Measurements from ENCODE around the gene FBXO47.

The FBXO47 gene

DNA sequence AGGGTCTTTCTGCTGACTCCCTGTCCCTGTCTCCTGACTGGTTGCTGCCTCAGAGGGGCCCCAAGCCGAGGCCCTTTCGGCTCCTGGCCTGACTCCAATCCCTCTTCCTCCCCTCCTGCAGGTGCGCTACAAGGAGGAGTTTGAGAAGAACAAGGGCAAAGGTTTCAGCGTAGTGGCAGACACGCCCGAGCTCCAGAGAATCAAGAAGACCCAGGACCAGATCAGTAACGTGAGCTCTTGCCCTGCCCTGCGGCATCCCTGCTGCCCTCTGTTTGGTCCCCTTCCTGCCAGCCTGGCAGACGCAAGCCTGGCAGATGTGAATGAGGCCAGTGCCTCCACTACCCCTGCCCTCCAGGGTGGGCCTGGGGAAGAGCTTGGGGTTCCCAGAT, 68.9 kb downstream of the FBXO47 start:
- peaks cover 21 to 29% of the 10 kb centered on the region in 2 donors for H3K36me3 ChIP-seq (ENCODE audit: control insufficient read depth in 1 of 2, insufficient read depth in 2 of 2, low read length in 2 of 2)
- peaks cover 33 to 61% of the 10 kb centered on the region in 2 donors for H3K4me1 ChIP-seq (ENCODE audit: control insufficient read depth in 1 of 2, insufficient read depth in 2 of 2, low read length in 2 of 2)
- H3K27me3 ChIP-seq (ENCODE audit: low read depth, low read length), result no peaks in the 10 kb centered on the region
- H3K9me3 ChIP-seq (ENCODE audit: control insufficient read depth in 1 of 2, low read length in 2 of 2), result no peaks in the 10 kb centered on the region
- H3K4me3 ChIP-seq (ENCODE audit: low read depth in 1 of 2, low read length in 2 of 2), result peak overlapping the region in 1 of 2 donors; percentile 16
- H3K27ac ChIP-seq (ENCODE audit: low read length), result peak overlapping the region; percentile 39

DNA sequence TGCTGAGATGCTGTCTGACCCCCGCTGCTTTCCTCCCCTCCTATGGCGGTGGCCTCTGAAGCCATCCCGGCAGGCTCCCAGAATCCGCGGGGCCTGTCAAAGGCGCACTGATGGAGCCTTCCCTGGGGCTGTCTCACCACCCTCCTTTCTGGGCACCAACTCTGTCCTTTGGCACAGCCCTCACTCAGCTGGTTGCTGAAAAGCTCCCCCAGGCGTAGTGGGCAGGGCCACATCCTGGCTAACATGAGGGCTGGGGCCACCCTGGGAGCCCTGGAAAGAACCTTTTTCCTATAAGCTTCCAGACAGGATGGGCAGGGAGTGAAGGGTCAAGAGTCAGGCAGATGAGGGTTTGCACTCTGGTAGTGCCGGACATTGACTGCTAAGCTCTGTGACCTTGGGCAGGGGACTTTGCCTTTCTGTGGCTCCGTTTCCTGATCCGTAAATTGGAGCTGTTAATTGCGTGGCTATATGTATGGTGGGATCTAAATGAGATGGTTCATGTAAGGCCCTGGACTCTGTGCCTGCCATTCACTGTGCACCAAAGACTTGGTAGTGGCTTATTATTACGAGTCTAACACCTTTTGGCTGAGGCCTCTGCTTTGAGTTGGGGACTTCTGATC, 69.4 kb downstream of the FBXO47 start:
- peaks cover 25 to 29% of the 10 kb centered on the region in 2 donors for H3K36me3 ChIP-seq (ENCODE audit: control insufficient read depth in 1 of 2, insufficient read depth in 2 of 2, low read length in 2 of 2)
- H3K27me3 ChIP-seq (ENCODE audit: low read depth, low read length), result no peaks in the 10 kb centered on the region
- H3K27ac ChIP-seq (ENCODE audit: low read length), result peak overlapping the region; percentile 7
- no peaks in the 10 kb centered on the region for H3K9me3 ChIP-seq (ENCODE audit: control insufficient read depth in 1 of 2, low read length in 2 of 2)
- peaks cover 38 to 63% of the 10 kb centered on the region in 2 donors for H3K4me1 ChIP-seq (ENCODE audit: control insufficient read depth in 1 of 2, insufficient read depth in 2 of 2, low read length in 2 of 2)
- H3K4me3 ChIP-seq (ENCODE audit: low read depth in 1 of 2, low read length in 2 of 2), result no peak overlapping the region

DNA sequence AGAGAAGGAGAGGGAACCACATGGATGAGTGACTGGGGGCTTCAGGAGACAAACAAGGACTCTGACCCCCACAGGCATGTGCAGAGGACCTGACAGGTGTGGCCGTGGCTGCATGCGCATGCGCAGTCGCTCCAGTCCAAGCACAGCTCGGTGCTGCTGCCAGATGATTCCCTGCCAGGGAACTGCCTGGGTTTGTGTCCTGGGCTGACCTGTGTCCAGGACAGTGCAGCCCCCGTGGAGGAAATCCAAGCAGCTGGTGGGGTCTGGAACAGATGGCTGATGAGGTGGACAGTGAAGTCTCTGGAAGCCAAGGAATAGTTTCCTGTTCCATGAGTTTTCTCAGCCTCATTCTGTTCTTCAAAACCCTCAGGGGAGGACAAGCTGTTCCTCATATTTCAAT, 70.0 kb downstream of the FBXO47 start:
- peaks cover 38 to 67% of the 10 kb centered on the region in 2 donors for H3K4me1 ChIP-seq (ENCODE audit: control insufficient read depth in 1 of 2, insufficient read depth in 2 of 2, low read length in 2 of 2)
- peaks cover 31 to 34% of the 10 kb centered on the region in 2 donors for H3K36me3 ChIP-seq (ENCODE audit: control insufficient read depth in 1 of 2, insufficient read depth in 2 of 2, low read length in 2 of 2)
- H3K9me3 ChIP-seq (ENCODE audit: control insufficient read depth in 1 of 2, low read length in 2 of 2), result no peaks in the 10 kb centered on the region
- H3K27ac ChIP-seq (ENCODE audit: low read length), result peak overlapping the region; percentile 7
- H3K27me3 ChIP-seq (ENCODE audit: low read depth, low read length), result no peaks in the 10 kb centered on the region
- no peak overlapping the region for H3K4me3 ChIP-seq (ENCODE audit: low read depth in 1 of 2, low read length in 2 of 2)

DNA sequence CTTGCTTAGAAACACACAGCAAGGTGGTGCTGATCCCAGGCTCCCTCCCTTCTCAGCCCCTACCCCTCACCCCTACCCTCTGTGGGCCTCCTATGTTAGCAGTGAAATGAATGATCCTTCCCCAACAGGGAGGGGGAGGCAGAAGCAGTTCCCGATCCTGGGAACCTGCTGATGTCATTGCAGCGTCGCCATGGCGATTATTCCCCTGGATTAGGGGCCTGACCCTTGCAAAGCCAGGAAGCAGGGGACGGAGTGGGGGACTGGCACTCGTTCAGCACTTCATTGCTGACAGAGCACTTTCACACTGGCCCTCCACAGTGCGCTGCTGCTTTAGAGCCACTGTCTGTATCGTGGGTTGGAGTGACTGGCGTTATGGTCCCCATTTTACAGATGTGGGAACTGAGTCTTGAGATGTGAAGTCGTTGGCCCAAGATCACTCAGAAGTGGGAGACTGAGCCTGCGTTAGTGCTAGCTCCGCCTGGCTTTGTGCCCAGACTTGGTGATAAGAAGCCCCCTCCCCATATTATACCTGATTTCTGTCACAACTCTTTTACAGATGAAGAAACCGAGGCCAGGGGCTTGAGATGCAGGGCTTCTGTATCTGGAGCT, 70.8 kb downstream of the FBXO47 start:
- Histone ChIP-seq H3K4me1 (ENCODE audit: control insufficient read depth in 1 of 2, insufficient read depth in 2 of 2, low read length in 2 of 2) (peaks cover 37 to 66% of the 10 kb centered on the region in 2 donors), H3K4me3 (ENCODE audit: low read depth in 1 of 2, low read length in 2 of 2) (no peak overlapping the region), H3K9me3 (ENCODE audit: control insufficient read depth in 1 of 2, low read length in 2 of 2) (no peaks in the 10 kb centered on the region), H3K27me3 (ENCODE audit: low read depth, low read length) (no peaks in the 10 kb centered on the region), H3K27ac (ENCODE audit: low read length) (no peak overlapping the region), H3K36me3 (ENCODE audit: control insufficient read depth in 1 of 2, insufficient read depth in 2 of 2, low read length in 2 of 2) (peaks cover 38 to 41% of the 10 kb centered on the region in 2 donors)

DNA sequence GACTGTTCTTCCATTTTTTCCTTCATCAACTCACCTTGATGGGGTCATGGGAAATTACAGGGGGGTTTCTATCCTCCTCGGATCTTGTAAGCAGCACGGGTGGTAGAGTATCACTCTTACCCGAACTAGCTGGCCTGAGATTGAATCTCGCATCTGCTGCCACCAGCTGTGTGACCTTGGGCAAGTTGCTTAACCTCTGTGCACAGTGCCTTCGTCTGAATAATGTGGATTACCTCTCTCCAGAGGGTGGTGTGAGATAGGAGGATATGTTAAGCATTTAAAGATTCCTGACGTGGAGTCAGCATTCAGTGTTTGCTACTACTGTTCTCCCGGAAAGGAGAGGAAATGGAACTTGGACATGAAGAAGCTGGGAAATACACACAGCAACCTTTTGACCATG, 72.9 kb downstream of the FBXO47 start:
- Histone ChIP-seq H3K36me3 (ENCODE audit: control insufficient read depth in 1 of 2, insufficient read depth in 2 of 2, low read length in 2 of 2) (peaks cover 41 to 48% of the 10 kb centered on the region in 2 donors), H3K27ac (ENCODE audit: low read length) (no peak overlapping the region), H3K4me1 (ENCODE audit: control insufficient read depth in 1 of 2, insufficient read depth in 2 of 2, low read length in 2 of 2) (peaks cover 28 to 54% of the 10 kb centered on the region in 2 donors)

DNA sequence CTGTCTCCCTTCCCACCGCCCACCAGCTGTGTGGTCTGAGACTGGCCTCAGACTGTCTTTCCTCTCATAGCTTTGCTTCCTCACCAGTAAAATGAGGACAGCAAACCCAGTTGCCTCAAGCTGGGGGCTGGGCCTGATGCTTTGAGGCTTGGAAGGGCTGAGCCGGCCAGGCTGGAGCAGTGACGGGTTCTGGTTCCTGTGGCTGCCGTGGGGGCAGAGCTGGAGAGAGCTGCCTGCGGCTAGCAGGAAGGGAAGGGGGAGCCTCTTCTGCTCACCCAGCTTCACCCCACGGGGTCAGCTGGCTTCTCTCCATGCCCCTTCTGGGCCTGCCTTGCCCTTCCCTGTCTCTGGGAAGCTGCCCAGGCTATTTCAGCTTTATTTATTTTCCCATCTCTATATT, 73.6 kb downstream of the FBXO47 start:
- Histone ChIP-seq H3K27me3 (ENCODE audit: low read depth, low read length) (no peaks in the 10 kb centered on the region), H3K27ac (ENCODE audit: low read length) (peak overlapping the region; percentile 25), H3K4me3 (ENCODE audit: low read depth in 1 of 2, low read length in 2 of 2) (no peak overlapping the region), H3K36me3 (ENCODE audit: control insufficient read depth in 1 of 2, insufficient read depth in 2 of 2, low read length in 2 of 2) (peaks cover 37 to 45% of the 10 kb centered on the region in 2 donors), H3K4me1 (ENCODE audit: control insufficient read depth in 1 of 2, insufficient read depth in 2 of 2, low read length in 2 of 2) (peaks cover 28 to 47% of the 10 kb centered on the region in 2 donors), H3K9me3 (ENCODE audit: control insufficient read depth in 1 of 2, low read length in 2 of 2) (no peaks in the 10 kb centered on the region)

More for the DNA sequence above, 72.9 kb downstream of the FBXO47 start:
- Histone ChIP-seq H3K27me3 (ENCODE audit: low read depth, low read length) (no peaks in the 10 kb centered on the region), H3K4me3 (ENCODE audit: low read depth in 1 of 2, low read length in 2 of 2) (no peak overlapping the region), H3K9me3 (ENCODE audit: control insufficient read depth in 1 of 2, low read length in 2 of 2) (no peaks in the 10 kb centered on the region)

DNA sequence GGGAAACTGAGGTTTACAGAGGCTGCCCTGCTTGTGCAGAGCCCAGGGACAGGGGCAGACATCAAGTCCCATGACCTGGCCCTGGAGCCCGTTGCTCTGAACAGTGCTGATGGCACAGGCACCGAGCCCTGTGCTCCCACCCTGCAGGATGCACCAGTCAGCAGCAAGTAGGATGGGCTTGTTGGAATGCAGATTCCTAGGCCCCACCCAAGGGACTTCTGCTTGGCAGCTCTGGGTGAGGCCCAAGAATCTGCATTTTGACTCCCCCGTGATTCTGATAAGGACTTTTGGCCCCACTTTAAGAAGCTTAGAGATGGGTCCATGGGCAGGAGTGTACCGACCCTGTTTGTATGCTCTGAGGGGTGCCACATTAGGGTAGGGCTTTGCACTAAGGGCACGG, 74.1 kb downstream of the FBXO47 start:
- Histone ChIP-seq H3K36me3 (ENCODE audit: control insufficient read depth in 1 of 2, insufficient read depth in 2 of 2, low read length in 2 of 2) (peaks cover 32 to 43% of the 10 kb centered on the region in 2 donors), H3K4me1 (ENCODE audit: control insufficient read depth in 1 of 2, insufficient read depth in 2 of 2, low read length in 2 of 2) (peaks cover 28 to 42% of the 10 kb centered on the region in 2 donors), H3K27me3 (ENCODE audit: low read depth, low read length) (no peaks in the 10 kb centered on the region), H3K4me3 (ENCODE audit: low read depth in 1 of 2, low read length in 2 of 2) (no peak overlapping the region), H3K9me3 (ENCODE audit: control insufficient read depth in 1 of 2, low read length in 2 of 2) (no peaks in the 10 kb centered on the region), H3K27ac (ENCODE audit: low read length) (no peak overlapping the region)

DNA sequence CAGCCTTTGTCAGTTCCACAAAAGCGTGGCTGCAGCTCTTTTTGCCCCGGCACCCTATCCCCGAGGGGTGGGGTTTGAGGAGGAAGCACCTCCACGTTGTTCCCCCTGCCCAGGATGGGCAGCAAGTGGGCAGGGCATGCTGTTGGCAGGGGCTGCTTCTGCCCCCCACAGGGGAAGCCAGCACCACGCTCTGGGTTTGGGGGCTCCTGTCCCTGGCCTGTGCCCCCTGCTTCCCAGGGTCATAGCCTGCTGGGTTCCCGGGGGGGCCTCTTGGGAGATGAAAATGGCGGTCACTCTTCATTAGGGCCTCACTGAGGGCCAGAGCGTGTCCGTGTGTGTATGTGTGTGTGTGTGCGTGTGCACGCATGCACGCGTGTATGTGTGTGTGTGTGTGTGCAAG, 74.6 kb downstream of the FBXO47 start:
- Histone ChIP-seq H3K36me3 (ENCODE audit: control insufficient read depth in 1 of 2, insufficient read depth in 2 of 2, low read length in 2 of 2) (peaks cover 35 to 45% of the 10 kb centered on the region in 2 donors), H3K4me3 (ENCODE audit: low read depth in 1 of 2, low read length in 2 of 2) (no peak overlapping the region), H3K4me1 (ENCODE audit: control insufficient read depth in 1 of 2, insufficient read depth in 2 of 2, low read length in 2 of 2) (peaks cover 27 to 38% of the 10 kb centered on the region in 2 donors), H3K9me3 (ENCODE audit: control insufficient read depth in 1 of 2, low read length in 2 of 2) (no peaks in the 10 kb centered on the region), H3K27ac (ENCODE audit: low read length) (no peak overlapping the region), H3K27me3 (ENCODE audit: low read depth, low read length) (no peaks in the 10 kb centered on the region)

DNA sequence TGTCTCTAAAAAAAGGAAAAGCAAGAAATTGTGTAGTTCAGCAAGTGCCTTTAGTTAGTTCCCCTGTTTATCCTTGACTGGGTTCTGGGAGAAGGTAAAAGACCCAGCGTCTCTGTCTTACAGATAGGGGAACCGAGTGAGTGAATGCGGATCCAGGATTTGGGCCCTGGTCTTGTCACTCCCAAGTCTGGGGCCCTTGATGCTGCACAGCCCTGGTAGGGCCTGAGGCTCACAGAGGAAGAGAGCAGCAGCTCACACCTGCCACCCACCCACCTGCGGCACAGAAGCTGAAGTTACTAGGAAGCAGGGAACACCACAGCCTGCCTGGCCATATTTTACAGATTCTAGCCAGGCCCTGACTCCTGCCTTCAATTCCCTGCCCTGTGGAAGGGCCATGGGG, 75.1 kb downstream of the FBXO47 start:
- Histone ChIP-seq H3K27ac (ENCODE audit: low read length) (no peak overlapping the region), H3K9me3 (ENCODE audit: control insufficient read depth in 1 of 2, low read length in 2 of 2) (no peaks in the 10 kb centered on the region), H3K4me1 (ENCODE audit: control insufficient read depth in 1 of 2, insufficient read depth in 2 of 2, low read length in 2 of 2) (peaks cover 22 to 36% of the 10 kb centered on the region in 2 donors), H3K4me3 (ENCODE audit: low read depth in 1 of 2, low read length in 2 of 2) (no peak overlapping the region), H3K36me3 (ENCODE audit: control insufficient read depth in 1 of 2, insufficient read depth in 2 of 2, low read length in 2 of 2) (peaks cover 39 to 49% of the 10 kb centered on the region in 2 donors), H3K27me3 (ENCODE audit: low read depth, low read length) (no peaks in the 10 kb centered on the region)

DNA sequence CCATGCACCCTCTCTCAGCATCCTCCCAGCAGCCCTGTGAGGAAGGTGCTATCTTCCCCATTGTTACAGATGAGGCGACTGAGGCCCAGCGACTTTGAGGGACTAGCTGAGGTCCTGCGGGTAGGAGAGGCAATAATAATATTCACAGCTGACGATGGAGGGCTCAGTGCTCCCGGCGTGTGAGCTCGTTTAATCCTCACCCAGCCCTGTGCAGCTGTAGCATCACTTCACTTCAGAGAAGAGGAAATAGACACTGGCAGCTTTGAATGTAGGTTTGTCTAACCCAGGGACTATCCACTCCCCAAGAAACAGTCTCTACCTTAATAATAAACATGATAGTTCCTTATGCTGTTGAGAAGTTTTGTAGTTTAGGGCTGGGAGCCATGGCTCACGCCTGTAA, 75.8 kb downstream of the FBXO47 start:
- Histone ChIP-seq H3K36me3 (ENCODE audit: control insufficient read depth in 1 of 2, insufficient read depth in 2 of 2, low read length in 2 of 2) (peaks cover 39 to 49% of the 10 kb centered on the region in 2 donors), H3K4me3 (ENCODE audit: low read depth in 1 of 2, low read length in 2 of 2) (no peak overlapping the region), H3K9me3 (ENCODE audit: control insufficient read depth in 1 of 2, low read length in 2 of 2) (no peaks in the 10 kb centered on the region), H3K4me1 (ENCODE audit: control insufficient read depth in 1 of 2, insufficient read depth in 2 of 2, low read length in 2 of 2) (peaks cover 16 to 34% of the 10 kb centered on the region in 2 donors), H3K27me3 (ENCODE audit: low read depth, low read length) (no peaks in the 10 kb centered on the region), H3K27ac (ENCODE audit: low read length) (no peak overlapping the region)

DNA sequence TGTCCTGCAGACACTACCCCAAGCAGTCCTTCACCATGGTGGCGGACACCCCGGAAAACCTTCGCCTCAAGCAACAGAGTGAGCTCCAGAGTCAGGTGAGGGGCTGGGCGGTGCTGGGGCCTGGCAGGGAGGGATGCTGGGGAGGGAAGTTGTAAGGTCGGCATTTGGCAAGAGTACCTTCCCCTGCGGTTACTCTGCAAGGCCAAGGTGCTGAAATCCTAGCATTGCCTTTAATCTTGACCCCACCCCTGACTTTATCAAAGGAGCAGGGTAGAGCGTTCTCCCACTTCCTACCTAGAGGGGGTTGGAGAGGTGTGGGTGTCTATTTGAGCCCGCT, 76.8 kb downstream of the FBXO47 start:
- H3K27ac ChIP-seq (ENCODE audit: low read length), result no peak overlapping the region
- peaks cover 23 to 39% of the 10 kb centered on the region in 2 donors for H3K4me1 ChIP-seq (ENCODE audit: control insufficient read depth in 1 of 2, insufficient read depth in 2 of 2, low read length in 2 of 2)
- no peak overlapping the region for H3K4me3 ChIP-seq (ENCODE audit: low read depth in 1 of 2, low read length in 2 of 2)
- H3K36me3 ChIP-seq (ENCODE audit: control insufficient read depth in 1 of 2, insufficient read depth in 2 of 2, low read length in 2 of 2), result peaks cover 36 to 46% of the 10 kb centered on the region in 2 donors
- no peaks in the 10 kb centered on the region for H3K27me3 ChIP-seq (ENCODE audit: low read depth, low read length)
- H3K9me3 ChIP-seq (ENCODE audit: control insufficient read depth in 1 of 2, low read length in 2 of 2), result no peaks in the 10 kb centered on the region
